ENCODE data around the gene SMS. TPM values are rescaled to one million over a fixed set of nuclear protein-coding genes. Genes with fewer than 3 reads are reported as not detected.
"Not testable (repeated sequence)": the region's sequence is repeated elsewhere in the genome, so short reads cannot be mapped to it uniquely, and the experiment has no call there.

Gene SMS
- polyA plus RNA-seq, 3 donors = 161 to 170 (median 164) TPM

DNA sequence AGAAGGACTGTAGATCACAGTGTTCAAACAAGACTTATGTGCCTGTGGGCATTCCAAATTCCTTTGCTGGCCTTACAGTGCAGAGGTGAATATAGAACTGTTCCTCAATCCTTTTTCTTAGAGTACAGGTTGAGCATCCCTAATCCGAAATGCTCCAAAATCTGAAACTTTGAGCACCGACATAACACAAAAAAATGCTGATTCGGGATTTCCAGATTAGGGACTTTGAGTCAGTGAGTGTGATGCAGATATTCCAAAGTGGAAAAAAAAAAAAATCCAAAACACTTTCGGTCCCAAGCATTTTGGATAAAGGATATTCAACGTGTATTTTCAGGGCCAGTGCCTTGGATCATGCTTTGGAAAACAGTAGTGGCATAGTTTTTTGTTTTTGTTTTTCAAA, 9.2 kb downstream of the SMS start:
- DNase-seq (ENCODE audit: low read depth in 3 of 3, low spot score in 2 of 3) = no peak

- DNase-seq (ENCODE audit: low read depth in 3 of 3, low spot score in 2 of 3) = not testable (repeated sequence)
Observed at GRCh38 chrX:21950557-21950956, 10.0 kb downstream of the SMS start.

- no peak for DNase-seq (ENCODE audit: low read depth in 3 of 3, low spot score in 2 of 3)
Observed at GRCh38 chrX:21952624-21953023, 12.1 kb downstream of the SMS start.

- DNase-seq (ENCODE audit: low read depth in 3 of 3, low spot score in 2 of 3) = not testable (repeated sequence)
Observed at GRCh38 chrX:21953195-21953830, 12.8 kb downstream of the SMS start.

DNA sequence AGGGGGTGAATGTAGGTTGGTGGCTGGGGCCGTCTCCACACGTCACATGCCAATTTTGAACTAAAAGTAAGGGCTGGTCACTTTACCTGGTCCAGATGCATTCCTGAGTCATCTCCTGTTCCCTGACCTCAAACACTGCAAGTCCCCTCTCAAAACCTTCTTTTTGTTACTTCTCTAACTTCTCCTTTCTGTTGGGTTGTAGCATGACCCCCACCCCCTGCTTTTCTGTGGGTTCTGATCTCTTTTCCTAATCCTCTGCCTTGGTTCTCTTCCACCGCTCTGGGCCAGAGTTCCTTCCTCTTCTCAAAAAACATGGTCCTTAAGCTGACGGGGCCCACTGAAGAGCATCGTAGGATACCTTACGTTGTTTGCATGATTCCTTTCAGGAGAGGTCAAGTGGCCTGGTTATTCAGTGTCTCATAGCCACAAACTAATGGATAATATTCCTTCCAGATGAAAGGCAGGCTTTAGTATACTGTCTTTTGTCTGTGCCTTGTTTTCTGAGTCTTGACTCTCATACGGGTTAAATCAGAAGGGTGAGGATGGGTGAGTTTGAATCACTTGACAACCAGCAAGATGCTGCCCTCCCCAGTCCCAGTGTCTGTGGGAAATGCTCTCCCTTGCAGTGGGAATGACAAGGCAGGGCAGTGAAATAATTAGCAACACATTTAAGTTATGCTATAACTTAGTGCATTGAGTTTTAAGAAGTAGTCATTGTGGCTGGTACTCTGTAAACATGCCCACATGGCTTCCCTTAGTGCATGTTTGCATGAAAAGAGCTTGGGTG, 15.1 kb downstream of the SMS start:
- DNase-seq (ENCODE audit: low read depth in 3 of 3, low spot score in 2 of 3) = no peak

DNA sequence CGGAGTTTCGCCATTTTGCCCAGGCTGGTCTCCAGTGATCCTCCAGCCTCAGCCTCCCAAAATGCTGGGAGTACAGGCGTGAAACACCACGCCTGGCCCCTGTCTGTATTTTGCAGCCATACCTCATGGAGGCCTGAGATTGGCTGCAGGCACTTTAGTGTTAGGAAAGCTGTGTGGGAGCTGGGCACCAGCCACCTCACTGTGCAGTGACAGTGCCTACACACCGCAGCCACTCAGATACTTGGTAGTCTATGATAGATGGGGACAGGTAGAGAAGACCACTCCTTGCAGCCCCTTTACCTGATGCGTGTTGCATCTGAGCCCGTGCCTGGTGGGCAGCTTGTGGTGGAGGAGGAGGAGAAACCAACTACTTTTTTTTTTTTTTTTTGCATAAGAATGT, 16.3 kb downstream of the SMS start:
- no peak for DNase-seq (ENCODE audit: low read depth in 3 of 3, low spot score in 2 of 3)

- no peak for DNase-seq (ENCODE audit: low read depth in 3 of 3, low spot score in 2 of 3)
Observed at GRCh38 chrX:21958187-21958586, 17.7 kb downstream of the SMS start.

DNA sequence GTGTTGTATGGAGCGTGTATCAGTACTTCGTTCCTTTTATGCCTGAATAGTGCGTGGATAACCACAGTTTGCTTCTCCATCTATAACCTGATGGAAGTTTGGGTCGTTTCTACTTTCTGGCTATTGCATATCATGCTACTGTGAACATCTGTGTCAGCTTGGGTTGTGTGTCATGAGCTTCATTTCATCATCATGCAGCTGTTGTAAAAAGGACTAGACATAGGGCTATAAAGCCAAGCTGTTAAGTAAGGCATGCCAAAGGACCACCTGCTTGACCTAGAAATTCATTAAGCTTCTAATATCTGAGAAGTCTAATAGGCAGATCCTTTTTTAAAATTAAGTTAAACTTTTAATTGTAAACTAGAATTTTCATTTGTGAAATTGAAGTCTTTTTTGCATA, 18.4 kb downstream of the SMS start:
- no peak for DNase-seq (ENCODE audit: low read depth in 3 of 3, low spot score in 2 of 3)

DNA sequence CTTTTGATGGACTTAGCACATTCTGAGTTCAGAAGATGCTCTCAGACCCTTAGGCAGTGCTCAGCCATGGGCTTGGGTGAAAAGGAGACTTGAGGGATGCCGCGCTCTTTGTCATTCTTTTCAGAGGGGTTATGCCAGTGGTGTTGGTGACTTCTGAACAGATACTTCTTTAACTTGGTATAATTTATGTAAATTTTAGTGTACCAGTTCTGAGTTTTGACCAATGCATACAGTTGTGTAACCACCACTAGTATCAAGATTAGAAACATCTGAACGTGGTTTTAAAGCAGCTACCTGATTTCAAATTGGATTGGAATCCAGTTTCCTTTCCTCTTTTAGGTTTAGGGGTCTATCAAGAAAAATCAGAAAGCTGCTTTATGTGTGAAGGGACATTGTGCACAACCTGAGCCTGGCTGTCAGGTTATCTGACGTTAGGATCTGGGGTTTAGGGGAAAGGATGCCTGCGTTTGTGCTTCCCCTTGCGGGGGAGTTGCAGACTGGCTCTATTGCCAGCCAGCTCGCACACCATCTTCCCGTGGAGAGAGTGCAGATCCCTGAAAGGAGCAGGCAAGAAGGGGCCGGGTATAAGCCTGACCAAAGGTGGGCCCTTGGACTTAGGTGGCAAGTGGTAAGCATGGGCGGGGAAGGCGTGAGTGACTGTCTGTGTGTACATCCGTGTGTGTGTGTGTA, 19.0 kb downstream of the SMS start:
- no peak for DNase-seq (ENCODE audit: low read depth in 3 of 3, low spot score in 2 of 3)

DNA sequence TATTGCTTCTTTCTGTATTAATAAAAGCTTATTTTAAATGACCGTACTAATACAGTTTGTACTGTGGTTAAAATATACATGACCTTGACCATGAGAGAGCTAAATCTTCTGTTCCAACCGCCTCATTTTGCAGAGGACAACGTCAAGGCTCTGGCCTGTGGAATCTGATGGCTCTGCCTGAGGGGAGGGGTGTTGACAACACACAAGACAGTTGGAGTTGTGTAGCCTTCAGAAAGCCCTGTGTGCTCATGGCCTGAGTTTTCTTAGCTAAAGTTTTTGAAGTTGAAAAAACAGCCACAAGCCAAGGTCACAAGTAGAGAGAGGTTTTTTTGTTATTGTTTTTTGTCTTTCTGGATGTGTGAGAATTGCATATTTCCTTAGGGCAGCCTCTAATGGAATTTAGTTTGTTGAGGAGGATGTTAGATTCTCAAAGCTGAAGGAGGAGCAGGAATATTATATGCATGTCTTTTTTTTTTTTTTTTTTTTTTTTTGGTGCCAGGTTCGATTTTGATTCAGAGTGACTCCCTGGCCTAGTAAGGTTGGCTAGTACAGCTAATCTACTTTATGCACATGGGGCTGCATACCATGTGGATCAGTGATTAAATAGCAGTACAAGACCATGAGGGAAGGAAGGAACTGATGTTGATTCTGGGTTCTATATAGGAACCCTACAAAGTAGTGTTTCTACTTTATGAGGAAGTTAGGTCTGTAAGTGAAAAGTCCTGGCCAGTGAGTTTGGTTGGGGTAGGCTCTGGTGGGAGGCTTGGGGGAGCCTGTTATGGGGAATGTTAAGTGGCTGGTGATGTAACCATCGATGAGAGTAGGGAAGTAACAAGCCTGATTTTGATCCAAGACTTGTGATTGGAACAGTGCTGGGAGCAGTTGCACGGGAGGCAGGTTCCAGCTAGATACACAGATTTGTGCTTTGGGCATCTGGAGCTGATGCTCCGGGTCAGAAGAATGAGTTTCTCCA, 20.3 kb downstream of the SMS start:
- DNase-seq (ENCODE audit: low read depth in 3 of 3, low spot score in 2 of 3) = no peak

DNA sequence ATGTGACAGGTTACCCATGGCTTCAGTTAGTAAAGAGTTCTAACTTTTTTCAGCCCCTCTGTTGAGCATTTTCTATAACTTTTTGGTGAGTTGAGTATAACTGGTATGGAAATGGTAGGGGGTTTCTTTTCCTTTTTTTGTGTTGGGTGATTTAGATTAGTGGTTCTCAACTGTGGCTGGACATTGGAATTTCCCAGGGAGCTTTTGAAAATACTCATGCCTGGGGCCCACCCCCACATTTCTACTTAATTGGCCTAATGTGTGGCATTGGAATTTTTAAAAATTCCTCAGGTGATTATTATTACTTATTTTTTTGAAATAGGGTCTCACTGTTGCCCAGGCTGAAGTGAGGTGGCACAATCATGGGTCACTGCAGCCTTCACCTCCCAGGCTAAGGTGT, 21.9 kb downstream of the SMS start:
- DNase-seq (ENCODE audit: low read depth in 3 of 3, low spot score in 2 of 3) = no peak

- no peak for DNase-seq (ENCODE audit: low read depth in 3 of 3, low spot score in 2 of 3)
Observed at GRCh38 chrX:21963269-21963668, 22.8 kb downstream of the SMS start.

DNA sequence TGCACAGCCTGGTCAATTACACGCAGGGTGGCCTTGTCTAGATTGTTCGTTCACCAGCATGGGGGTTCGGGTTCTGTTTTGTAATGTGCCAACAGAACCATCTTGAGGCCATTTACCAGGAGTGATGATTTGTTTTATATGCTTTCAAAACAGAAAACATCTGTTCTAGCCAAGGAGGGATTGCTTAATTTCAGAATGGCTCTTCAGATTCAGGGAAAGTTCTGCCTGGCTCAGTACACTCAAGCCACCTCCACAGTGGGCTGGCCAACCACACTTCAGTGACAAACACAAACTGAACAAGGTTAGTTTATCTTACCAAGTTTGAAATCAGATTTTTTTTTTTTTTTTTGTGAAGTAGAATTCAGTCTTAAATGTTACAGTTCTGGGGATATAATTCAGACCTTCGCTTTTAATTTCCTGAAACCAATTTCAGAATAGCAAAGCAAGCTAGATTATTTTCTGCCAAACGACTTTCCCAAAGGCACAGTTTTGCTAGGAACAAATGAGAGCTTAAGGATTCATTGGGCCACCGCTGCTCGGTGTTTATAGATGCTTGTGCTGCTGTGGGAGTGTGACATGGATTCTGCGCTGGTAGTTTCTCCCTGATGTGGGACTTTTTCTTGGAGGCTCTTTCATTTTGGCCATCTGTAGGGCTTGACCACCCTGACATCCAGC, 23.4 kb downstream of the SMS start:
- no peak for DNase-seq (ENCODE audit: low read depth in 3 of 3, low spot score in 2 of 3)

DNA sequence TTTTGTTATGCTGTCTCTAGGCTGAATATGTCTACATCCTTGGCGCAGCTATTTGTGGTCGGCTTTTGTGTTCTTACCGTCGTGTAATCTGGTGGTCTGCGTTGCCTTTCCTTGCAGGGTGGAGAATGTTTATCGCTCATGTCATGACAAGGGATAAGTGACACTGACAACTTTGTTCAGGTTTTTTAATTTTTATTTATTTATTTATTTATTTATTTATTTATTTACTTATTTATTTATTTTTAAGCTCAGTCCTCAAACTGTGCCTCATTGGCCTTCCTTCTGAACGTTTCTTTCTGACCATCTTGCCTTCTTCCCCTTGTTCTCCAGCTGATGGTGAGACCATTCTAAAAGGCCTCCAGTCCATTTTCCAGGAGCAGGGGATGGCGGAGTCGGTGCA, 26.4 kb downstream of the SMS start:
- DNase-seq (ENCODE audit: low read depth in 3 of 3, low spot score in 2 of 3) = no peak

GRCh38 chrX:21968333-21968732, 27.8 kb downstream of the SMS start:
- DNase-seq (ENCODE audit: low read depth in 3 of 3, low spot score in 2 of 3) = no peak

- no peak for DNase-seq (ENCODE audit: low read depth in 3 of 3, low spot score in 2 of 3)
Observed at GRCh38 chrX:21970326-21970725, 29.8 kb downstream of the SMS start.

GRCh38 chrX:21972046-21972445, 31.5 kb downstream of the SMS start:
- DNase-seq (ENCODE audit: low read depth in 3 of 3, low spot score in 2 of 3) = no peak

DNA sequence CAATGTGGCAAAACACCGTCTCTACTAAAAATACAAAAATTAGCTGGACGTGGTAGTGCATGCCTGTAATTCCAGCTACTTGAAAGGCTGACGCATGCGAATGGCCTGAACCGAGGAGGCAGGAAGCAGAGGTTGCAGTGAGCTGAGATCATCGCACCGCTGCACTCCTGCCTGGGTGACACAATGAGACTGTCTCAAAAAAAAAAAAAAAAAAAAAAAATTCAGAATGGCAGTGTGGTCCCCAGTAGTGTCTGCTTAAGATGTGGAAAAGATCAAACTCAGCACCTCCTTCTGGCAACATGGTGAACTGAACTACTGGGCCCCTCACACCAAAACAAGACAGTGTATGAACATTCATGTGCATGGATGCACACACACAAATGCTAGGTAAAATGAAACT, 32.2 kb downstream of the SMS start:
- DNase-seq (ENCODE audit: low read depth in 3 of 3, low spot score in 2 of 3) = no peak

DNA sequence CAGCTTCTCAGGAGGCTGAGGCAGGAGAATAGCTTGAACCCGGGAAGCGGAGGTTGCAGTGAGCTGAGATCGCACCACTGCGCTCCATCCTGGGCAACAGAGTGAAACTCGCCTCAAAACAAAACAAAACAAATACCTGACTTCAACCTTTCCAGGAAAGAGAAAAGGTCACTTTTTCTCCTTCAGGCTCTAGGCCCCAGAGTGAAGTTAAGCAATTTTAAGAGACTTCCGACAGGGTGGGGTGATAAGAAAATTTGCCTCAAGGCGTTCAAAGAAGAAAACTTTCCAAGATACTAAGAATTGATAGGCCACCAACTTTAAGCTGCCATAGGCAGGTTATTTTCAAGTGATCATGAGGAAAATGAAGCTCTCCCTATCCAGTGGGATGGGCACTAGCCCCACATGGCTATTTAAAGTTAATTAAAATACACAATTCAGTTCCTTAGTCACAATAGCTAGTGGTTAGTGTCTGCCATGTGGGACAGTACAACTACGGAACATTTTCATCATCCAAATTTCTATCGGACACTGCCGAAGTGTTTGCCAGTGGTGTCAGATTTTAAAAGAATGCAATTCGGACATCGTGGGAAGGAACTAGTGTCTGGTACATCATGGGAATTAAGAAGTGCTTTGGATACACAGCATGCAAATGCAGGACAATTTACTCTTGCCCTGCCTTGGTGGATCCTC, 33.0 kb downstream of the SMS start:
- no peak for DNase-seq (ENCODE audit: low read depth in 3 of 3, low spot score in 2 of 3)

DNA sequence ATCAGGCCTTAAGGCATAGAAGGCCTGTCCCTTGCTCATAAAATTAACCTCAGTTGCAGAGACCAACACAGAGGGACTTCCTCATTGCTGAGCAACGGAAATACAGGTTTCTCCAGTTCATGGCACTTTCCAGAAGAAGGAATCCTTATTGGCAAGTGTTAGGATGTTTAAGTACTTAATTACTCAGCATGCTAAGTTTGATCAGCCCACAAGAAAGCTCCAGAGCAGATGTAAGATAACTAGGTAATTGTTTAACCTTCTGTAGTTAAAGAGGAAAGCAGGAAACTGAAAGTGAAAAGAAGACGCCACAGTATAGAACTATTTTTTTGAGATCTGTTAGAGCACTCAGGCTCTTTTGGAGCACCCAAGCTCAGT, 33.5 kb downstream of the SMS start:
- no peak for DNase-seq (ENCODE audit: low read depth in 3 of 3, low spot score in 2 of 3)
